ENCODE measurements around the gene LTBP1.

LTBP1 gene

GRCh38 chr2:33264766-33265165 is 318.0 kb downstream of the LTBP1 start:
- DNase-seq (ENCODE audit: low read depth, low spot score), result no peak

- DNase-seq (ENCODE audit: low read depth, low spot score), result no peak
Measured at GRCh38 chr2:33265584-33266338, 319.0 kb downstream of the LTBP1 start.

GRCh38 chr2:33266467-33266866 is 319.7 kb downstream of the LTBP1 start:
- no peak for DNase-seq (ENCODE audit: low read depth, low spot score)

GRCh38 chr2:33267043-33267442 is 320.3 kb downstream of the LTBP1 start:
- DNase-seq (ENCODE audit: low read depth, low spot score), result no peak

- no peak for DNase-seq (ENCODE audit: low read depth, low spot score)
Measured at GRCh38 chr2:33267756-33268155, 321.0 kb downstream of the LTBP1 start.

GRCh38 chr2:33268246-33268831 is 321.6 kb downstream of the LTBP1 start:
- no peak for DNase-seq (ENCODE audit: low read depth, low spot score)

- DNase-seq (ENCODE audit: low read depth, low spot score), result no peak
Measured at GRCh38 chr2:33272001-33272400, 325.2 kb downstream of the LTBP1 start.

GRCh38 chr2:33273479-33273878 is 326.7 kb downstream of the LTBP1 start:
- DNase-seq (ENCODE audit: low read depth, low spot score), result no peak

GRCh38 chr2:33274524-33274923 is 327.8 kb downstream of the LTBP1 start:
- no peak for DNase-seq (ENCODE audit: low read depth, low spot score)

- DNase-seq (ENCODE audit: low read depth, low spot score), result peak; percentile 93
Measured at GRCh38 chr2:33275689-33276444, 329.1 kb downstream of the LTBP1 start.

- no peak for DNase-seq (ENCODE audit: low read depth, low spot score)
Measured at GRCh38 chr2:33277002-33277426, 330.3 kb downstream of the LTBP1 start.

- DNase-seq (ENCODE audit: low read depth, low spot score), result no peak
Measured at GRCh38 chr2:33278245-33278943, 331.6 kb downstream of the LTBP1 start.

- no peak for DNase-seq (ENCODE audit: low read depth, low spot score)
Measured at GRCh38 chr2:33284287-33284686, 337.5 kb downstream of the LTBP1 start.

GRCh38 chr2:33287507-33288005 is 340.8 kb downstream of the LTBP1 start:
- DNase-seq (ENCODE audit: low read depth, low spot score), result no peak

- DNase-seq (ENCODE audit: low read depth, low spot score), result no peak
Measured at GRCh38 chr2:33288011-33288410, 341.3 kb downstream of the LTBP1 start.

- no peak for DNase-seq (ENCODE audit: low read depth, low spot score)
Measured at GRCh38 chr2:33289961-33290360, 343.2 kb downstream of the LTBP1 start.

- DNase-seq (ENCODE audit: low read depth, low spot score), result peak; percentile 33
Measured at GRCh38 chr2:33291278-33292013, 344.7 kb downstream of the LTBP1 start.

- no peak for DNase-seq (ENCODE audit: low read depth, low spot score)
Measured at GRCh38 chr2:33292063-33292462, 345.3 kb downstream of the LTBP1 start.

- DNase-seq (ENCODE audit: low read depth, low spot score), result peak; percentile 10
Measured at GRCh38 chr2:33292981-33293595, 346.3 kb downstream of the LTBP1 start.

- no peak for DNase-seq (ENCODE audit: low read depth, low spot score)
Measured at GRCh38 chr2:33298233-33298632, 351.5 kb downstream of the LTBP1 start.

GRCh38 chr2:33301355-33301754 is 354.6 kb downstream of the LTBP1 start:
- no peak for DNase-seq (ENCODE audit: low read depth, low spot score)
